H1 (cell line): Measurements from ENCODE around the gene TMED10. TPM values are rescaled to one million over a fixed set of nuclear protein-coding genes. Genes with fewer than 3 reads are reported as not detected.
"Not testable (repeated sequence)": the region's sequence is repeated elsewhere in the genome, so short reads cannot be mapped to it uniquely, and the experiment has no call there.

Source experiments
- CTCF ChIA-PET: fragments of 300-600 bp; sonication (Branson Sonifier 250); formaldehyde crosslinking; loops from one replicate; lab custom pipeline; 2021; ENCODE audit not compliant: partially characterized antibody; lab: Charles Lee
- POLR2A ChIA-PET: fragments of 300-600 bp; sonication (Branson Sonifier 250); formaldehyde crosslinking; loops from one replicate; lab custom pipeline; 2021; ENCODE audit warnings: inconsistent platforms; ENCODE audit not compliant: partially characterized antibody; lab: Charles Lee
- DNase-seq, 2 experiments: peaks; one replicate each; pipeline versions ENCODE4 v3.0.0 to v3.0.0-alpha.2; 2010 to 2022; ENCODE audit warnings: low spot score in 2 of 2, low read depth in 1 of 2, mixed read lengths in 1 of 2
- FAIRE-seq: peaks from 2 replicates; lab custom pipeline; 2011; peaks lifted over from hg19 to GRCh38; lab: Jason Lieb, UNC
- H2AFZ ChIP-seq: 2 replicates; pipeline ENCODE4 v1.8.1; 2012; ENCODE audit warnings: low read length, inconsistent platforms
- H2AK5ac ChIP-seq: 2 replicates; pipeline ENCODE4 v1.6.1; 2013; ENCODE audit warnings: low read depth, low read length
- H2BK120ac ChIP-seq: replicated peaks from 2 replicates; pipeline ENCODE3; 2013; ENCODE audit warnings: low read depth, low read length, inconsistent platforms
- H2BK12ac ChIP-seq: 2 replicates; pipeline ENCODE4 v1.6.1; 2013; ENCODE audit warnings: low read depth, low read length
- H2BK15ac ChIP-seq: 2 replicates; pipeline ENCODE4 v1.6.1; 2013; ENCODE audit warnings: low read length
- H2BK20ac ChIP-seq: 2 replicates; pipeline ENCODE4 v1.6.1; 2013; ENCODE audit warnings: low read length
- H2BK5ac ChIP-seq: 2 replicates; pipeline ENCODE4 v1.6.1; 2013; ENCODE audit warnings: low read depth, low read length
- H3K14ac ChIP-seq: 2 replicates; pipeline ENCODE4 v1.6.1; 2013; ENCODE audit warnings: inconsistent platforms; ENCODE audit not compliant: insufficient read length
- H3K18ac ChIP-seq: 2 replicates; pipeline ENCODE4 v1.6.1; 2013; ENCODE audit warnings: low read length; ENCODE audit errors: extremely low read depth
- H3K23ac ChIP-seq: 2 replicates; pipeline ENCODE4 v1.6.1; 2013; ENCODE audit warnings: inconsistent platforms; ENCODE audit not compliant: insufficient read length
- H3K23me2 ChIP-seq: 2 replicates; pipeline ENCODE4 v1.6.1; 2013; ENCODE audit warnings: low read depth, low read length
- H3K27ac ChIP-seq: 2 replicates; pipeline ENCODE4 v1.6.1; 2011; ENCODE audit warnings: low read depth, low read length, inconsistent platforms
- H3K27me3 ChIP-seq, 4 experiments: replicated peaks in 1 of 4; 1 replicate in 1 of 4; 2 replicates in 3 of 4; pipeline versions ENCODE4 v1.6.1 to v1.8.1; 2011 to 2013; ENCODE audit warnings: low read length in 3 of 4, mild to moderate bottlenecking in 3 of 4, inconsistent platforms in 2 of 4, mixed read lengths in 2 of 4, moderate library complexity in 1 of 4; ENCODE audit not compliant: control insufficient read depth in 3 of 4, insufficient read depth in 3 of 4; ENCODE audit errors: extremely low read depth in 1 of 4
- H3K36me3 ChIP-seq, 4 experiments: 2 replicates each; pipeline versions ENCODE4 v1.6.1 to v1.8.1; 2011 to 2013; ENCODE audit warnings: mild to moderate bottlenecking in 4 of 4, low read length in 3 of 4, moderate library complexity in 2 of 4, control low read depth in 1 of 4, inconsistent platforms in 1 of 4; ENCODE audit not compliant: insufficient read depth in 4 of 4, control insufficient read depth in 2 of 4
- H3K4ac ChIP-seq: replicated peaks from 2 replicates; pipeline ENCODE3; 2013; ENCODE audit warnings: low read length, low read depth, mixed read lengths, inconsistent platforms; ENCODE audit not compliant: insufficient read length
- H3K4me1 ChIP-seq, 4 experiments: replicated peaks in 1 of 4; 1 replicate in 1 of 4; 2 replicates in 3 of 4; pipeline versions ENCODE4 v1.6.1 to v1.8.1; 2011 to 2013; ENCODE audit warnings: low read length in 3 of 4, inconsistent platforms in 2 of 4, mixed read lengths in 1 of 4; ENCODE audit not compliant: insufficient read depth in 4 of 4, control insufficient read depth in 3 of 4
- H3K4me2 ChIP-seq, 2 experiments: 2 replicates each; pipeline versions ENCODE4 v1.6.1 to v1.8.1; 2011 to 2013; ENCODE audit warnings: low read depth in 2 of 2, low read length in 2 of 2, control low read depth in 1 of 2, inconsistent platforms in 1 of 2, mild to moderate bottlenecking in 1 of 2; ENCODE audit not compliant: insufficient read depth in 1 of 2
- H3K4me3 ChIP-seq, 4 experiments: fragments of 200-600, 300-600 bp in 1 of 4; sonication (generic), shearing (Covaris generic), sonication (Bioruptor Twin) in 1 of 4; 2 replicates each; pipeline versions ENCODE4 v1.5.1 to v1.8.1; 2011 to 2016; ENCODE audit warnings: low read length in 4 of 4, low read depth in 3 of 4, control low read depth in 2 of 4, inconsistent platforms in 2 of 4, mild to moderate bottlenecking in 2 of 4, mixed read lengths in 1 of 4, moderate library complexity in 1 of 4; ENCODE audit not compliant: insufficient read depth in 2 of 4; ENCODE audit errors: extremely low read depth in 1 of 4
- H3K56ac ChIP-seq: replicated peaks from 2 replicates; pipeline ENCODE3; 2013; ENCODE audit warnings: low read depth, mild to moderate bottlenecking, mixed read lengths, low read length, inconsistent platforms; ENCODE audit not compliant: insufficient read length
- H3K79me1 ChIP-seq: 2 replicates; pipeline ENCODE4 v1.6.1; 2013; ENCODE audit warnings: low read depth, low read length, control low read depth
- H3K79me2 ChIP-seq, 2 experiments: 2 replicates each; pipeline versions ENCODE4 v1.6.1 to v1.8.1; 2012 to 2013; ENCODE audit warnings: low read length in 2 of 2, mild to moderate bottlenecking in 2 of 2, inconsistent platforms in 1 of 2; ENCODE audit not compliant: insufficient read depth in 2 of 2, control insufficient read depth in 1 of 2
- H3K9ac ChIP-seq, 4 experiments: replicated peaks in 1 of 4; 1 replicate in 1 of 4; 2 replicates in 3 of 4; pipeline versions ENCODE4 v1.6.1 to v1.8.1; 2011 to 2013; ENCODE audit warnings: low read depth in 3 of 4, low read length in 3 of 4, control low read depth in 2 of 4, mild to moderate bottlenecking in 2 of 4, moderate library complexity in 2 of 4, inconsistent platforms in 1 of 4; ENCODE audit errors: extremely low read depth in 1 of 4
- H3K9me3 ChIP-seq, 2 experiments: 2 replicates each; pipeline versions ENCODE4 v1.6.1 to v1.8.1; 2012 to 2013; ENCODE audit warnings: mild to moderate bottlenecking in 2 of 2, moderate library complexity in 2 of 2, control low read depth in 1 of 2, inconsistent platforms in 1 of 2, low read depth in 1 of 2, low read length in 1 of 2, mixed read lengths in 1 of 2; ENCODE audit not compliant: insufficient read depth in 2 of 2
- H4K20me1 ChIP-seq, 2 experiments: replicated peaks in 1 of 2; 2 replicates each; pipeline versions ENCODE3 to v1.8.1; 2011 to 2013; ENCODE audit warnings: inconsistent platforms in 2 of 2, low read length in 2 of 2, mild to moderate bottlenecking in 1 of 2; ENCODE audit not compliant: insufficient read depth in 2 of 2, control insufficient read depth in 1 of 2
- H4K5ac ChIP-seq: 2 replicates; pipeline ENCODE4 v1.6.1; 2013; ENCODE audit warnings: low read length, low read depth, mixed read lengths, inconsistent platforms; ENCODE audit not compliant: insufficient read length
- H4K8ac ChIP-seq: 2 replicates; pipeline ENCODE4 v1.8.0; 2013; ENCODE audit warnings: mild to moderate bottlenecking, moderate library complexity, low read length, inconsistent platforms; ENCODE audit not compliant: insufficient read depth; ENCODE audit errors: extremely low read depth
- H4K91ac ChIP-seq: replicated peaks from 2 replicates; pipeline ENCODE3; 2013; ENCODE audit warnings: low read length, mixed read lengths, inconsistent platforms; ENCODE audit not compliant: insufficient read length
- E2F6 ChIP-seq: IDR thresholded peaks from 2 replicates; pipeline ENCODE4 v1.6.1; 2012; ENCODE audit warnings: inconsistent platforms
- EGR1 ChIP-seq: IDR thresholded peaks from 2 replicates; pipeline ENCODE4 v1.6.1; 2011; ENCODE audit warnings: low read depth, low read length, borderline replicate concordance
- EP300 ChIP-seq, 2 experiments: IDR thresholded peaks; 1 replicate in 1 of 2; 2 replicates in 1 of 2; pipeline ENCODE4 v1.6.1; 2011 to 2012; ENCODE audit warnings: low read depth in 2 of 2, low read length in 2 of 2, mild to moderate bottlenecking in 2 of 2, borderline replicate concordance in 1 of 2, inconsistent platforms in 1 of 2, moderate library complexity in 1 of 2
- HDAC6 ChIP-seq: IDR thresholded peaks from one replicate; pipeline ENCODE4 v1.7.1; 2012; ENCODE audit warnings: low read depth, mild to moderate bottlenecking, inconsistent platforms, low read length, moderate library complexity
- RBBP5 ChIP-seq: IDR thresholded peaks from 2 replicates; pipeline ENCODE4 v1.7.1; 2012; ENCODE audit warnings: low read depth, mild to moderate bottlenecking, inconsistent platforms, low read length, moderate library complexity, borderline replicate concordance
- RXRA ChIP-seq: IDR thresholded peaks from 2 replicates; pipeline ENCODE4 v1.6.1; 2011; ENCODE audit warnings: low read depth, mild to moderate bottlenecking, low read length, moderate library complexity; ENCODE audit not compliant: insufficient read depth
- SRF ChIP-seq: IDR thresholded peaks from 2 replicates; pipeline ENCODE4 v1.6.1; 2011; ENCODE audit warnings: mild to moderate bottlenecking, low read depth, low read length, moderate library complexity
- TBP ChIP-seq: IDR thresholded peaks from 2 replicates; pipeline ENCODE4 v1.6.1; 2011; ENCODE audit warnings: low read depth, low read length, improper control_type of control experiment
- USF2 ChIP-seq: IDR thresholded peaks from 2 replicates; pipeline ENCODE4 v1.6.1; 2011; ENCODE audit warnings: low read length, improper control_type of control experiment
- WGBS, 2 experiments: shearing (Covaris generic) in 1 of 2; methylation state at CpG; one replicate each; pipeline versions ENCODE4 v1.1.6 to v1.1.7; 2013 to 2015; ENCODE audit warnings: low lambda C conversion rate in 2 of 2, mixed read lengths in 2 of 2, inconsistent platforms in 1 of 2, low coverage in 1 of 2, missing lambda C conversion rate in 1 of 2; ENCODE audit not compliant: insufficient replicate concordance in 2 of 2, insufficient coverage in 1 of 2, insufficient read length in 1 of 2; ENCODE audit errors: extremely low coverage in 1 of 2, missing lambda C conversion rate in 1 of 2; 5-methylcytosine and 5-hydroxymethylcytosine counted together
- polyA plus RNA-seq, 7 experiments: library from polyadenylated mRNA; depleted of rRNA in 3 of 7; stranded (reverse) in 5 of 7; unstranded in 2 of 7; fragments of >200 nt in 5 of 7; fragments of 200-250 nt in 2 of 7; gene quantifications; 1 replicate in 5 of 7; 2 replicates in 1 of 7; 4 replicates in 1 of 7; pipeline versions ENCODE4 v1.2.1 to v1.2.3, GENCODE V29; 2011 to 2013; ENCODE audit warnings: missing spikeins in 2 of 7, mixed read lengths in 2 of 7
- total RNA-seq: library from RNA; stranded (reverse); fragmentation: NEBNext Ultra II Directional; extraction: Animal tissue kit (Norgen Biotek cat#: 25700); gene quantifications from 2 replicates; pipeline ENCODE4 v1.2.1, GENCODE V29; 2021

Gene TMED10
- total and polyA plus RNA-seq, 2 of the 8 experiments (the other 6 are each of a cell fraction or from before 2014, with no cell fraction given) = 218 to 250 TPM

- TF ChIP-seq E2F6 = no peak
- TF ChIP-seq USF2 = no peak
- TF ChIP-seq EP300 (IDR thresholded peaks at IDR 0.05; ENCODE audit: borderline replicate concordance in 1 of 2, low read depth in 2 of 2, low read length in 2 of 2) = no peak
- no peak for TF ChIP-seq RBBP5
- no peak for TF ChIP-seq RXRA
- no peak for TF ChIP-seq TBP
- no peak for TF ChIP-seq HDAC6
- no peak for TF ChIP-seq EGR1
- no peak for TF ChIP-seq SRF
These were observed 6.4 kb upstream of the TMED10 start (continued) for GRCh38 chr14:75182821-75183220.

- H3K79me2 ChIP-seq, H3K27me3 ChIP-seq, H3K23ac ChIP-seq, H4K91ac ChIP-seq, H3K4me3 ChIP-seq, H3K36me3 ChIP-seq, H3K4me2 ChIP-seq, H3K14ac ChIP-seq, H3K4me1 ChIP-seq, H3K9ac ChIP-seq, H3K23me2 ChIP-seq, H3K79me1 ChIP-seq, H2BK15ac ChIP-seq, H3K9me3 ChIP-seq, H2AK5ac ChIP-seq, H4K5ac ChIP-seq, H3K4ac ChIP-seq, H4K20me1 ChIP-seq, FAIRE-seq, H3K18ac ChIP-seq, H2BK5ac ChIP-seq, H2AFZ ChIP-seq, H3K27ac ChIP-seq, POLR2A ChIA-PET, H2BK20ac ChIP-seq, H2BK120ac ChIP-seq, H4K8ac ChIP-seq, H2BK12ac ChIP-seq, H3K56ac ChIP-seq, DNase-seq: not testable (repeated sequence)
- WGBS, 2 experiments = 90% methylated on average over 11 of the region's 11 CpGs; no CpG with 5 or more reads in 1 of the 2 experiments
- CTCF ChIA-PET = interaction anchor here (0.7 to 0.9 kb wide), 2 partner anchors 110 to 120 kb away, joined by 3 to 4 read pairs; no protein-coding TSS in a partner anchor
These were observed 5.8 kb upstream of the TMED10 start for GRCh38 chr14:75182163-75182562.
